Measurements from ENCODE around the gene C1R.

C1R gene

GRCh38 chr12:7096006-7096932, 4.0 kb upstream of the C1R start:
- DNase-seq = no peak

- DNase-seq = no peak
These were observed 1.6 kb upstream of the C1R start for GRCh38 chr12:7093892-7094291.

DNA sequence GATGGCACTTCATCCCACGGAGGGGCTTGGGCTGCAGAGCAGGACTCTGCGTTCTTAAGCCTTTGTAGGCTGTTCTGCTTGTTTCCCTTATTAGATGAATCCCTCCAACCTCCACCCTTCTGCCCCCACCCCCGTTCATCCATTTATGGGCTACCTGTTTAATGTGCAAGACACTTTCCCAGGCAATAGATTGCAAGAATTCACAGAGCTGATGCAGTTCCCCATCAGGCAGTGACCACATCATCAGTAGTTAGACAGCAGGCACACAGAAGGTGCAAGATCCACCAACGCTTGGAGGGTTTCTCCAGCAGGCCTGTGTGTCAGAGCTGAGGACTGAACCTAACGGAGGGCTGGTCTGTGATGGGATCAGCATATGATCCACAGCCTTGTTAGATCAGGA, 1.2 kb upstream of the C1R start:
- no peak for DNase-seq

DNA sequence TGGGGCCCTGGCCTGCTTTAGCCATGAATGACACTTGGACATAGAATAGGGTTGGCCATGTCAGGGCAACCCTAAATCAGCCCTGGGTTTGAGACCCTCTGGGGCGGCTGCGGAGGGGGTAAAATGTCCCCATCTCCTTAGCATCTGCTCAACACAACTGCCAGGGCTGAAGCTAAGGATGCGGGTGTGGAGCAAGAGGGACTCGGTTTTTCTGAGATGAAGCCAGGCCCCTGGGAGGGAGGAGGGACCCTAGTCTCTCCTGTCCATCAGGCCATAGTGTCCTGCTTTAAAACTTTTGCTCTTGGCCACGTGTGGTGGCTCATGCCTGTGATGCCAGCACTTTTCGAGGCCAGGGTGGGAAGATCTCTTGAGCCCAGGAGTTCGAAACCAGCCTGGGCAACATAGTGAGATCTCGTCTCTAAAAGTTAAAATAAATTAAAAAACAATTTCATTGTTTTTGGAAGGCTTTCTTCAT, 778 bp upstream of the C1R start:
- DNase-seq = no peak

DNA sequence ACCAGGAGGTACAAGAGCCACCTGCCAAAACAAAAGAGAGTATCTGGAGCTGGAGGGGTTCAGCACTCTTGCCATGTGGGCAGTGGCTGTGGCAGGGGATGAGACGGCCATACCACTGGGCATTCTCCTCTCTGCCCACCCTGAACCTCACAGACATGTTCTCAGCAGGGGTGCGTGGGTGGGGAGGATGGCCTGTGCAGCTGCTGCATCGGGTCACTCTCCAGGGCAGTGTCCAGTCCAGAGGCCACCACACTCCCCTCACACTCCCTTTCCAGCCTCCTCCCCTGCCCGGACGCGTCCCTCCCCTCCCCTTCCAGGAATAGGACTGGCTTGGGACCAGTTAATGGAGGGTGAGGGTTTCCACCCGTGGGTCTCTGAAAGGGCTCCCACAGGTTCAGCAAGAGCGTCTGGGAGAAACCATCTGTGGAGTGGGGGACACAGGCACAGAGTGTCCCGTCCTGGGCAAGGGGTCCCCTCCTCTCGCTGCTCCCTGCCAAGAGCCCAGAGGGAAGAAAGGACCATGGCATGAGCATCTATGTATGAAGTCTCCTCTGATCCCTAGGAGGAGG, 501 bp downstream of the C1R start:
- no peak for DNase-seq

DNA sequence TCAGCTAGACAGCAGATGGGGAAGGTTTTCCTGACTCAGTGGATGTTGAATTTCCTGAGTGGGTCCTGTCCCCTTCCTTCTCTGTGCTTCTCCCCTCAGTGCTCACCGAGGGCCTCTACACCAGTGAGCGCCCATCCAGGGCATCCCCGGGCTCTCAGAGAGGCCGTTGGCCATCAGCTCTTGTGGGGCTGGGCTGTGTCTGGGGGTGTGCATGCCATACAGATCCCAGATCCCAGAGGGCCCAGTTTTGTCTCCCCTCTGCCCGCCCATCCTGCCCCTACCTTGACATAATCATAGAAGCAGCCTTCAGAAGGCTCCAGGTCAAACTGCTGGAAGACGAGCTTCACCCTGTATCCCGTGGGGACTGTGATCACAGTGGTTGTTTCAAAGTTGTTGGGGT, 1.1 kb downstream of the C1R start:
- DNase-seq = no peak

GRCh38 chr12:7090222-7090998, 1.8 kb downstream of the C1R start:
- no peak for DNase-seq

GRCh38 chr12:7089196-7089871, 2.9 kb downstream of the C1R start:
- DNase-seq = no peak

DNA sequence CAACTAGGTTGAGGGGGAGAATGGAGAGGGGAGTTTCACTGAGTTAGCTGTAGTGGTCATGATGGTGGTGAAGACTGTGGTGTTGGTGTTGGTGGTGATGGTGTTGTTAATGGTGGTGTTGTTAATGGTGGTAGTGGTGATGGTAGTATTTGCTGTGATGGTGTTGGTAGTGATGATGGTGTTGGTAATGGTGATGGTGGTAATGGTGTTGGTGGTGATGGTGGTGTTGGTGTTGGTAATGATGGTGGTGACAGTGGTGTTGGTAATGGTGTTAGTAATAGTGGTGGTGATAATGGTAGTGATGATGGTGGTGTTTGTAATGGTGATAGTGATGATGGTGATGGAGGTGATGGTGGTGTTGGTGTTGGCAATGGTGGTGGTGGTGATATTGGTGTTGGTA, 9.1 kb downstream of the C1R start:
- DNase-seq = no peak

DNA sequence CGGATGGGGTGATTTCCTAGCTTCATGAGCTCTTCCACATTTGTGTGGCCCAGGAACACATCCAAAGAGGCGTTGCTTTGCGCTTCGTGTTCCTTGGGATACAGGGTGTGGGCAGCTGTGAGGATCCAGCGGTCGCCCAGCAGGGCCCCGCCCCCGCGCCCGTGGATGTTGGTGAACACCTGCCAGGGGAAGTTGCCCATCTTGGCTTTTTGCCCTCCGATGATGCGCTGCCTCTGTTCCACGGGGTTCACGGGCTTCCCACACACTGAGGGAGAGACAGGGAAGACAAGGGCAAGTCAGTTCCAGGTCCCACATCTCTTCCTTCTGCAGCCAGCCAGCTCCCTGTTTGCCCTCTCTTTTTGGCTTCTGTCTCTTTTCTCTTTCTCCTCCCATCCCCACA, 11.2 kb downstream of the C1R start:
- DNase-seq = no peak

DNA sequence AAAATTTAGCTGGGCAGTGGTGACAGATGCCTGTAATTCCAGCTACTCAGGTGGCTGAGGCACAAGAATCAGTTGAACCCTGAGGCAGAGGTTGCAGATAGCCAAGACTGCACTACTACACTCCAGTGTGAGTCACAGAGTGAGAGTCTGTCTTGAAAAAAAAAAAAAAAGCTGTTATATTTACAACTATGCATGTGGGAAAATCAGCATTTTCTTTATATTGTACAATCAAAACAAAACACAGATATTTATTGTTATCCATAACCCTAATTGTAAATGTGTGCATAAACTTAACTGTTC, 12.5 kb downstream of the C1R start:
- no peak for DNase-seq

DNA sequence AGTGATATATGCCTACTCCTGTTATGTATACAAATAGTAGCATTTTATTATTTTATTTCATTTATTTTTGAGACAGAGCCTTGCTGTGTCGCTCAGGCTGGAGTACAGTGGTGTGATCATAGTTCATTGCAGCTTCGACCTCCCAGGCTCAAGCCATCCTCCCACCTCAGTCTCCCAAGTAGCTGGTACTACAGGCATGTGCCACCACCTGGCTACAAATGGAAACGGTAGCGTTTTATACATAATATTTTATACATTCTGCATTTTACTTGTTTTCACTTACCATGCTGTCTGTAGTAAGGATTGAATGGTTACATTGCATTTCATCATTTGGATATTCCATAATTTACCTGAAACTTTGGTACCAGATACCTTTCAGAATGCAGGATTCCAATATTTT, 14.1 kb downstream of the C1R start:
- DNase-seq = no peak

- no peak for DNase-seq
These were observed 15.8 kb downstream of the C1R start for GRCh38 chr12:7076493-7076892.

- no peak for DNase-seq
These were observed 16.3 kb downstream of the C1R start for GRCh38 chr12:7075939-7076338.

GRCh38 chr12:7075518-7075917, 16.7 kb downstream of the C1R start:
- DNase-seq = no peak

- DNase-seq = no peak
These were observed 18.3 kb downstream of the C1R start for GRCh38 chr12:7073946-7074345.

DNA sequence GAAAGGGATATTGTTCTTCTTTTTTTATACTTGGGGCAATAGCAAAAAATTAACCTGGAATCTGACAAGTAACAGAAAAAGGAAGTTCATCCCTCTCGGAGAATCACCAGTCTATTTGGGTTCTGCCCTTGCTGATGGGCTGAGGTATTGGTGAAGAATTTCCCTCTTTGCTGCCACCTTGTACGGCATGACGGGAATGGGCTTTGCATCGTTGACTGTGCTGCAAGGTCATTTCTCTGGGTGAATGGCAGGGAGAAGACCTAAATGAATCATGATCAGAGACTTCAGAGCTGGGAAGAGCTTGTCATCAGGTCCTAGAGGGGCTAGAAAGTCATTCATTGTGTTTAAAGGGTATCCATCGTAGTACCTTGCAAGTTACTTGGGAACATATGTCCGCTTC, 19.7 kb downstream of the C1R start:
- no peak for DNase-seq

GRCh38 chr12:7072035-7072434, 20.2 kb downstream of the C1R start:
- no peak for DNase-seq

GRCh38 chr12:7069386-7069785, 22.9 kb downstream of the C1R start:
- no peak for DNase-seq

DNA sequence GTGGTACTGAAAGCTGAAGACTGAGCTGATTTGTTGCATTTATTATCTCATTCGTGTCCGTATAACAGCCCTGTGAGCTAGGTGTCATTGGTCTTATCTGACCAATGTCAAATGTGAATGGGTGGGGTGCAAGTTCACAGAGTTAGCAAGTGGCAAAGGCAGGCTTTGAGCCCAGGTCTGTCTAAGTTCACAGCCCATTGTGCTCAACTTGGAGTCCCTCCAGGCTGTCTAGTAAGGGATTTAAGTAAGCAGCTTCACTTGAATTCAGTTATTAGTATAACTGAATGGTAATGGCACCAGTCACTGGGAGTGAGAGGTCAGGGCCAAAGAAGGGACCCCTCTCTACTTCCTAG, 23.3 kb downstream of the C1R start:
- DNase-seq = no peak

DNA sequence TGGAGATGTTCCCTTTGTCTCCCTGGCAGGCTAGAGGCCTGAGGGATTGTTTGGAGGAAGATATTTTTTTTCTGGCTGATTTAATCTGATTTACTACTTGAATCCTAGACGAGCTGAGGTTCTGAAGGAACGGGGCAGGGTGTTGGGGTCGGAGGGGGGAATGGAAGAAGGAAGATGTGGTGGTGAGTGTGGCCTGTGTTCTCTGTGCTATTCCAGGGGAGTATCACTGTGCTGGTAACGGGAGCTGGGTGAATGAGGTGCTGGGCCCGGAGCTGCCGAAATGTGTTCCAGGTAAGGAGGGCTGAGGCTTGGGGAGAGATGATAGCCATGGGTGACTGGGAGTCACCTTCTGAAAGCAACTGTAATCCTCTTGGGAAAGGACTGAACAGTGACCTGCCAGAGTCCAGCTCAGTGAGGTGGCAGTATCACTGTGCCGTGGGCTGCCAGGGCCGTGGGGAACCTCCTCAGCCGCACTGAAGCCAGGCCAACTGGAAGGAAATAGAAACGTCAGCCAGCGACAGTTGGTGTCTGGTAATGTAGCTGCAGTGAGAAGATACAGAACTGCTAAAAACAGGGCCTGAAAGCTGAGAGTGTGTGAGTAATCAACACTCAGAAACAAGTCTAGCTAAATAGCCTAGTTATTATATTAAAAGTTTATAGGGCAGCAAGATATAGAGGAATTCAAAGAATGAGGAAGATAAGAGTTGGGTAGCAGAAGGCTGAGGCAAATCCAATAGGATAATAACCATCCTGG, 23.8 kb downstream of the C1R start:
- no peak for DNase-seq

DNA sequence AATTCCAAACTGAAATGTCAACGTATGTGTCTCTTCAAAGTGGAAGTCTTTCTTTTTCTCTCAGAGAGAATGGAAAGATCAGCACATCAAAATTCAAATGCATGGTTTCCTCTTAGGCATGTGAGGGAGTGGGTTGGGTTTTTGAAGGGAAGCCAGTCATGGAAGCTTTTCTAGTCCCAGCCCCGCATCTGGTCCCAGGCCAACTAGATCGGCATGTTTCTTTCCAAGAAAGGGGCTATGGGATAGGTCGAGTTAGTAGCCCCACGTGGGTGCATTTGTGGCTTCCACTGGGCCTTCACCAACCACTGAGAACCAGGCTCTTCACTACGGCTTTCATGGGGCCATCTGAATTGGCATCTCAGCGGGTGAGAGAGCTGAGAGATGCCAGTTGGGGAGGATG, 25.1 kb downstream of the C1R start:
- no peak for DNase-seq

- no peak for DNase-seq
These were observed 25.6 kb downstream of the C1R start for GRCh38 chr12:7066596-7066995.
